Airway epithelial cell (primary cell): ENCODE measurements around the gene VGLL4. TPM values are rescaled to one million over a fixed set of nuclear protein-coding genes. Genes with fewer than 3 reads are reported as not detected.

Experiments
- total RNA-seq: library from RNA; depleted of rRNA; stranded (reverse); fragments of >200 nt; gene quantifications from 2 replicates; pipeline ENCODE4 v1.2.3, GENCODE V29; 2015

VGLL4 gene
- 30.6 and 40.4 TPM in 2 replicates for total RNA-seq

GRCh38 chr3:11643605-11644087 lies at the start of gene VGLL4:
TSS of gene VGLL4 (minus strand) at chr3:11643915. CDS start at chr3:11643518, 397 bp downstream.

Other genes with a start within 250 kb of the VGLL4 start
- 16.9 and 20.1 TPM in 2 replicates for gene TAMM41, start 203.0 kb upstream of the VGLL4 start, total RNA-seq